Colonic mucosa (tissue), 4 donors: ENCODE results near the gene MAGEA4. TPM values are rescaled to one million over a fixed set of nuclear protein-coding genes. Genes with fewer than 3 reads are reported as not detected.

Source experiments
- DNase-seq: peaks from one replicate; pipeline ENCODE4 v3.0.0-alpha.2; 2020
- H3K27ac ChIP-seq: fragments of 200-600 bp; one replicate; pipeline ENCODE4 v1.8.0; 2021
- H3K27me3 ChIP-seq: fragments of 200-600 bp; one replicate; pipeline ENCODE4 v1.8.0; 2021
- H3K36me3 ChIP-seq: fragments of 200-600 bp; one replicate; pipeline ENCODE4 v1.8.0; 2021
- H3K4me1 ChIP-seq: fragments of 200-600 bp; one replicate; pipeline ENCODE4 v1.8.0; 2021; ENCODE audit warnings: mild to moderate bottlenecking
- H3K4me3 ChIP-seq: fragments of 200-600 bp; one replicate; pipeline ENCODE4 v1.8.0; 2021
- H3K9ac ChIP-seq, 2 donors: one replicate each; pipeline ENCODE4 v1.7.0; 2013; ENCODE audit warnings: control low read depth in 2 of 2, low read depth in 2 of 2, low read length in 2 of 2
- H3K9me3 ChIP-seq: fragments of 200-600 bp; one replicate; pipeline ENCODE4 v1.8.0; 2021
- intact Hi-C: fragments of 100-400 bp; cut with DNase I; formaldehyde crosslinking; loops from one replicate; pipeline ENCODE4 v1.14.1; 2022
- total RNA-seq, 2 donors: library from RNA; stranded (reverse); fragmentation: NEBNext Ultra II Directional in 1 of 2; extraction: Animal tissue kit (Norgen Biotek cat#: 25700) in 1 of 2; gene quantifications; one replicate each; pipeline ENCODE4 v1.2.1, GENCODE V29; 2021
- TF ChIP-seq, protein P1 (sequence below): fragments of 200-600 bp; IDR thresholded peaks from one replicate; pipeline ENCODE4 v1.8.0; 2022; ENCODE audit warnings: antibody characterized with exemption, mild to moderate bottlenecking
- donor health status: healthy.
- donor health status: DM: no; HTN: no; CAD: no.
- donor health status: DM: no; HTN: no; CAD: no.

Gene MAGEA4
- total RNA-seq, 2 donors from 2014 or later, result not detected

- Histone ChIP-seq H3K27ac (no peak overlapping the region), H3K4me1 (no peaks in the 10 kb centered on the region), H3K36me3 (no peaks in the 10 kb centered on the region), H3K9ac (no peak overlapping the region), H3K4me3 (no peak overlapping the region), H3K27me3 (no peaks in the 10 kb centered on the region), H3K9me3 (no peaks in the 10 kb centered on the region)
- intact Hi-C loops, result no loop called here
- no peak for DNase-seq
- TF ChIP-seq, protein P1, sequence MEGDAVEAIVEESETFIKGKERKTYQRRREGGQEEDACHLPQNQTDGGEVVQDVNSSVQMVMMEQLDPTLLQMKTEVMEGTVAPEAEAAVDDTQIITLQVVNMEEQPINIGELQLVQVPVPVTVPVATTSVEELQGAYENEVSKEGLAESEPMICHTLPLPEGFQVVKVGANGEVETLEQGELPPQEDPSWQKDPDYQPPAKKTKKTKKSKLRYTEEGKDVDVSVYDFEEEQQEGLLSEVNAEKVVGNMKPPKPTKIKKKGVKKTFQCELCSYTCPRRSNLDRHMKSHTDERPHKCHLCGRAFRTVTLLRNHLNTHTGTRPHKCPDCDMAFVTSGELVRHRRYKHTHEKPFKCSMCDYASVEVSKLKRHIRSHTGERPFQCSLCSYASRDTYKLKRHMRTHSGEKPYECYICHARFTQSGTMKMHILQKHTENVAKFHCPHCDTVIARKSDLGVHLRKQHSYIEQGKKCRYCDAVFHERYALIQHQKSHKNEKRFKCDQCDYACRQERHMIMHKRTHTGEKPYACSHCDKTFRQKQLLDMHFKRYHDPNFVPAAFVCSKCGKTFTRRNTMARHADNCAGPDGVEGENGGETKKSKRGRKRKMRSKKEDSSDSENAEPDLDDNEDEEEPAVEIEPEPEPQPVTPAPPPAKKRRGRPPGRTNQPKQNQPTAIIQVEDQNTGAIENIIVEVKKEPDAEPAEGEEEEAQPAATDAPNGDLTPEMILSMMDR, result no peak
Observed at GRCh38 chrX:151878574-151878973, 34.1 kb upstream of the MAGEA4 start.

- TF ChIP-seq, protein P1, result no peak
- no peak for DNase-seq
Observed at GRCh38 chrX:151879856-151880255, 32.8 kb upstream of the MAGEA4 start.

DNA sequence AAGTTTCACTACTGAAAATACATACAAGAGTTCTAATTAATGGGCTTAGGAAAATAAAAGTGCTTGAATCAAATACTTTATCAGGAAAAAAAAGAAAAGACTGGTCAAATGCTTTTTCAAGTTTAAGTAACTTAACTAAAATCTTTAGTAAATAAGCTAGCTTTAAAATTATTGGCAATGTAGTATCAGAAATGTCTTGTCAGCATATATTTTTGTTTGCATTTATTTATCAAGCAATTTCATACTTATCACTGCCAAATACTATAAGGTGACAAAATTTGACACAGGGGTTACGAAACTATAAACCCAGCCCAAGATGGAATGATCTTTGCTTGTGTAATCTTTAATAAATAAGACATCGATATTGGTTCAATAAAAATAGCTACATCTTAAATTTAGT lies 31.8 kb upstream of the MAGEA4 start:
- H3K27me3 ChIP-seq, result no peaks in the 10 kb centered on the region
- no peak for DNase-seq
- TF ChIP-seq, protein P1, result no peak
- H3K9me3 ChIP-seq, result no peaks in the 10 kb centered on the region
- no peaks in the 10 kb centered on the region for H3K4me1 ChIP-seq
- no peaks in the 10 kb centered on the region for H3K36me3 ChIP-seq
- no peak overlapping the region for H3K27ac ChIP-seq
- no peak overlapping the region for H3K9ac ChIP-seq
- intact Hi-C loops, result no loop called here
- H3K4me3 ChIP-seq, result no peak overlapping the region

More at GRCh38 chrX:151879856-151880255, 32.8 kb upstream of the MAGEA4 start:
- Histone ChIP-seq H3K27ac (no peak overlapping the region), H3K27me3 (no peaks in the 10 kb centered on the region), H3K4me3 (no peak overlapping the region), H3K4me1 (no peaks in the 10 kb centered on the region), H3K36me3 (no peaks in the 10 kb centered on the region), H3K9me3 (no peaks in the 10 kb centered on the region), H3K9ac (no peak overlapping the region)
- intact Hi-C loops, result no loop called here

DNA sequence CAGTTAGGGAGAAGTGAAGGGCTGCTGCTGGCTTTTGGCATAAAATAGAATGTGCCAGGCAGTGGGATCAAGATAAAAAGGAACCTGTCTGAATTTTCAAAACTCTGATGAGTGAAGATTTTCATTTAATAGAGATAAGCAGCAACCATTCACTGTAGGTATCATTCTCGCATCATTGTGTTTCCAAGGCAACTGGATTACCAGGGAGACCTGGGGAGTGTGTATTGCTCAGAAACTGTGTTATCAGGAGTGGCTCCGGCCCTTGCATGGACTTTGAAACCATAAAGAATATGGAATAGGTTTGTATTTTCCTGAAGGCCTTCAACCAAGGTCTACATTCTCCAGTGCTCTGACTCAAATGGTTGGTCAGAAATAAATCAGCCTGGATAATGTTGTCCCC lies 23.3 kb upstream of the MAGEA4 start:
- Histone ChIP-seq H3K9me3 (no peaks in the 10 kb centered on the region), H3K36me3 (no peaks in the 10 kb centered on the region), H3K9ac (no peak overlapping the region), H3K27ac (no peak overlapping the region), H3K4me1 (no peaks in the 10 kb centered on the region), H3K27me3 (no peaks in the 10 kb centered on the region), H3K4me3 (no peak overlapping the region)
- TF ChIP-seq, protein P1, result no peak
- intact Hi-C loops, result no loop called here
- DNase-seq, result peak; percentile 29

DNA sequence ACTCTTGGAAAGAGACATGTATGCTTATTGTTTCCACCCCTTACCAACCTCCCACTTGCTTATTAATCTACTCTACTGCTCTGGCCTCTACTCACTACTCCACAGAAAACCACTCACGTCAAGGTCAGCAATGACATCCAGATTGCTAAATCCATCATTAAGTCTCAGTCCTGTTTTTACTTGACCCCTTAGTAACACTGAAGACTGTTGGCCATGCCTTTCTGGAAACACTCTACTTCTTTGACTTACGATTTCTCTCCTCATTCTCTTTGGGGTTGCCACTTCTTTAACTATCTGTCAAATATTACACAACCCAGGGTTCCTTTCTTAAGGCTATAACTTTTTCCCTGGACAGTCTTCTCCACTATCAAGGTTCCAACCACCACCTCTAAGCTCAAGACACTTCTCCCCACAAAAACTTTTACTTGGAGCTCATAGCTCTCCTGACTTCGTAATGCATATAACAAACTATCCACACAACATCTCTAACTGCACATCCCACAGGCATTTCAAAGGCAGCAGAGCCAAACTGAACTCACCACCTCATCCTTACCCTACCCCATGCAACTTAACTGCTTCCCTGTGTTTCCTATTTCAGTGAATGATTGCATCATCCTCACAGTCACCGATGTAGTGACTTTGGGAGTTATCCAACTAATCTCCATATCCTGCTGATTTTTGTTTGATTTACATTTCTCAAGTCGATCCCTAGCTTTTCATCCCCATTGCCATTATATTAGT lies 15.8 kb upstream of the MAGEA4 start:
- H3K27ac ChIP-seq, result no peak overlapping the region
- no peaks in the 10 kb centered on the region for H3K27me3 ChIP-seq
- no peaks in the 10 kb centered on the region for H3K36me3 ChIP-seq
- no peak overlapping the region for H3K9ac ChIP-seq
- TF ChIP-seq, protein P1, result no peak
- no peak overlapping the region for H3K4me3 ChIP-seq
- H3K9me3 ChIP-seq, result no peaks in the 10 kb centered on the region
- DNase-seq, result no peak
- intact Hi-C loops, result no loop called here
- H3K4me1 ChIP-seq, result no peaks in the 10 kb centered on the region
